Astrocyte (in vitro differentiated cells and primary cell): Measurements from ENCODE around the gene ZNF770.

Experiments
- CTCF ChIP-seq: IDR thresholded peaks from 2 replicates; pipeline ENCODE4 v1.5.1; 2011; ENCODE audit warnings: low read depth, mild to moderate bottlenecking, inconsistent platforms, low read length, moderate library complexity; ENCODE audit not compliant: insufficient read depth
- EZH2 ChIP-seq: IDR thresholded peaks from 2 replicates; pipeline ENCODE4 v1.6.1; 2012; ENCODE audit warnings: mild to moderate bottlenecking, low read length, inconsistent platforms; ENCODE audit not compliant: insufficient read depth

- no peak for TF ChIP-seq CTCF
- no peak for TF ChIP-seq EZH2
These were observed 23.8 kb downstream of the ZNF770 start for GRCh38 chr15:34964277-34964676.
